Adrenal gland (tissue), 5 donors: ENCODE measurements around the gene MCOLN2.

Experiments
- POLR2A ChIP-seq, 2 donors: fragments of 450-650 bp; IDR thresholded peaks; one replicate each; pipeline ENCODE4 v1.6.1; 2017; ENCODE audit warnings: antibody characterized with exemption in 2 of 2, mild to moderate bottlenecking in 2 of 2, moderate library complexity in 1 of 2
- TF ChIP-seq, protein P1 (sequence below), 6 experiments: fragments of 450-650 bp in 4 of 6; fragments of 200-600 bp in 2 of 6; sonication (generic) in 1 of 6; IDR thresholded peaks; 1 replicate in 5 of 6; 2 replicates in 1 of 6; pipeline versions ENCODE4 v1.5.1 to v1.8.0; 2016 to 2021; ENCODE audit warnings: antibody characterized with exemption in 6 of 6, mild to moderate bottlenecking in 2 of 6, moderate library complexity in 1 of 6
- donor health status: DM: no; HTN: no; CAD: no.

DNA sequence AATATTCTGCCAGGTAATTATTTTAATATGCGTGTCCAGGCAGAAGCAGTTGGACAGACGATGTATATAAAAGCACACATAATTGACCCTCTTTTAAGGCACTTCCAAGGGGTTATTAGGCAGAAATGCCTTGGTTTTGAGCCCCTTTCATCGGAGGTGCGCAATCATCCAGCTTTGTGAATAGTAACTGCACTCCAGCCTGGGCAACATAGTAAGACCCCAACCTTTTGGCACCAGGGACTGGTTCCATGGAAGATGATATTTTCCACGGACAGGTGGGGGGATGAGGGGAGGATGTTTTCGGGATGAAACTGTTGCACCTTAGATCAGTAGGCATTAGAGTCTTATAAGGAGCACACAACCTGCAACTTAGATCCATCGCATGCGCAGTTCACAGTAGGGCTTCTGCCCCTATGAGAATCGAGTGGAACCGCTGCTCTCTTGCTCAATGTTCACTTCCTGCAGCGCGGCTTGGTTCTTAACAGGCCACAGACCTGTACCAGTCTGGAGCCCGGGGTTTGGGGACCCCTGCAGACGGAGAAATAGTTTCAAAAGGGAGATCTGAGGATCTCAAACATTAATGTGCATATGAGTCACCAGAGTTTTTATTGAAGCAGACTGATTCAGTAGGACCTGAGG lies 1.8 kb upstream of the MCOLN2 start:
- no peak for TF ChIP-seq POLR2A (IDR thresholded peaks at IDR 0.05)
- TF ChIP-seq, protein P1, sequence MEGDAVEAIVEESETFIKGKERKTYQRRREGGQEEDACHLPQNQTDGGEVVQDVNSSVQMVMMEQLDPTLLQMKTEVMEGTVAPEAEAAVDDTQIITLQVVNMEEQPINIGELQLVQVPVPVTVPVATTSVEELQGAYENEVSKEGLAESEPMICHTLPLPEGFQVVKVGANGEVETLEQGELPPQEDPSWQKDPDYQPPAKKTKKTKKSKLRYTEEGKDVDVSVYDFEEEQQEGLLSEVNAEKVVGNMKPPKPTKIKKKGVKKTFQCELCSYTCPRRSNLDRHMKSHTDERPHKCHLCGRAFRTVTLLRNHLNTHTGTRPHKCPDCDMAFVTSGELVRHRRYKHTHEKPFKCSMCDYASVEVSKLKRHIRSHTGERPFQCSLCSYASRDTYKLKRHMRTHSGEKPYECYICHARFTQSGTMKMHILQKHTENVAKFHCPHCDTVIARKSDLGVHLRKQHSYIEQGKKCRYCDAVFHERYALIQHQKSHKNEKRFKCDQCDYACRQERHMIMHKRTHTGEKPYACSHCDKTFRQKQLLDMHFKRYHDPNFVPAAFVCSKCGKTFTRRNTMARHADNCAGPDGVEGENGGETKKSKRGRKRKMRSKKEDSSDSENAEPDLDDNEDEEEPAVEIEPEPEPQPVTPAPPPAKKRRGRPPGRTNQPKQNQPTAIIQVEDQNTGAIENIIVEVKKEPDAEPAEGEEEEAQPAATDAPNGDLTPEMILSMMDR (IDR thresholded peaks at IDR 0.05), result no peak
